HG03442 (cell line): ENCODE measurements around the gene HIF1AN.
"Not testable (repeated sequence)": the region's sequence is repeated elsewhere in the genome, so short reads cannot be mapped to it uniquely, and the experiment has no call there.

Experiments used
- ATAC-seq: cut with Tn5 transposase; IDR thresholded peaks from one replicate; pipeline ENCODE4 v1.9.1; 2021; ENCODE audit warnings: mild to moderate bottlenecking, moderate library complexity; ENCODE audit not compliant: unreplicated experiment

The HIF1AN gene

DNA sequence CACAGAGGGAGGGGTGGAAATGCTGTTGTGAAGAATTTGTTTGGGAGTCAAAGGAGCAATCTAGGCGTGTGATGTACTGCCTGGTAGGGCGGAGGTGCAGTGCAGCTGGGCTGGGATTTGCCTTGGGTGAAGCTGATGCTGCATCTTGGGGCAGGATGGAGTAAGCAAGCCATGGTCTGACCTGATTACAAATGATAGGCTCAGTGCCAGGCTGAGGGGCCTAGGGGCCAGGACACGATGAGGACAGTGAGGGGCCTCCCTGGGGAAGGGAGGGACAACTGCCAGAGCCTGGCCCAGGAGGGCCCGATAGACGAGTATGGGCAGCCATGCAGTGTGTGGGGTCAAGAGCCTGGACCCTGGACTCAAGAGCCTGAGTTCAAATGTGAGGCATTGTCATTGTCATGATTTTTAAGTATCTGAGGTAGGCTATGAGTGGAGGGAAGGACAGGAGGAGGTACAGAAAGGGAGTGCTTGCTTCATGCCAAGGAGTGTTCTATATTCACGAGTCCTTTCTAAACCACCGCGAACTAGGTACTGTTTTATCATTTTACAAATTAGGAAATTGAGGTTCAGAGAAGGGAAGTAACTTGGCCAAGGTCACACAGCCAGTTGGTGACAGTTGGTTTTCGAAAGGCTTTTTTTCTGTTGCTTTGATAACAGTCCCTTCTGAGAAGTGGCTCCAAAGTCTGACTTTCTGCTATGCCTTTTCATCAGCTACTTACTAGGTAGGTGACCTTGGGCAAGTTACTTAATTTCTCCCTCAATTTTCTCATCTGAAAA lies 29.7 kb downstream of the HIF1AN start:
- ATAC-seq = no peak

DNA sequence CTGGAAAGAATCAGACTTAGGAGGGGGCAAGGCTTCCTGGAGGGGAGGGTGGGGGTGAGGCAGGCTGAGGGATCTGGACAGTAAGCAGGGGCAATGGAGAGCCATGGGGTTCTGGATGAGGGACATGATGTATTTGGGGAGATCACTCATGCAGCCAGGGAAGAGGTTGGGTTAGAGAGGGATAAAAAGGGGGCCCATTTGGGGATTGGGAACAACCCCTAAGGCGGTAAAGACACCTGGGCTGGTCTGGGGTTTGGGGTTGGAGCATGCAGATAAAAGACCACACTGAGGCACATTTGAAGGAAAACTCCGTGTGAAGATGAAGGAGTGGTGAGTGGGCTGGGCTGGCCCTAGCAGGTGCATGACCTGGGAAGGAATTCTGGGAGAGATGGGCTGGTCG lies 30.8 kb downstream of the HIF1AN start:
- ATAC-seq = no peak

DNA sequence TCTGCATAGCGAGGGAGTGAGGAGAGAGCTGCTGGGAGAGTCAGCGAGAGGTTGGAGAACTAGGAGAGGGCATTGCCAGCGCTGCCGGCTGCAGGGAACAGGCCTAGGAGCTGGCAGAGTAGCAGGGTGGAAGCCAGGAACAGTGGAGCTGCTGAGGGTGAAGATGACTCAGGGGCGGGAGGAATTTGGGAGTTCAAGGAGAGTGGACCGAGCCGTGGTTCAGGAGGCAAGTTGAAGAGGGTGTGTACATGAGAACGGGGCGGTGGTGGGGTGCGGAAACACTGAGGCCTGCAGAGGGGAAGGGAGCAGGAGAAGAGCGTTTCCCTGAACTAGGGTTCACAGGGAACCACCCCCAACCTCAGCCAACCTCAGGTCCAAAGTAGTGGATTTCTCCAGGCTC lies 31.5 kb downstream of the HIF1AN start:
- no peak for ATAC-seq

- no peak for ATAC-seq
These were observed 32.1 kb downstream of the HIF1AN start for GRCh38 chr10:100567826-100568225.

DNA sequence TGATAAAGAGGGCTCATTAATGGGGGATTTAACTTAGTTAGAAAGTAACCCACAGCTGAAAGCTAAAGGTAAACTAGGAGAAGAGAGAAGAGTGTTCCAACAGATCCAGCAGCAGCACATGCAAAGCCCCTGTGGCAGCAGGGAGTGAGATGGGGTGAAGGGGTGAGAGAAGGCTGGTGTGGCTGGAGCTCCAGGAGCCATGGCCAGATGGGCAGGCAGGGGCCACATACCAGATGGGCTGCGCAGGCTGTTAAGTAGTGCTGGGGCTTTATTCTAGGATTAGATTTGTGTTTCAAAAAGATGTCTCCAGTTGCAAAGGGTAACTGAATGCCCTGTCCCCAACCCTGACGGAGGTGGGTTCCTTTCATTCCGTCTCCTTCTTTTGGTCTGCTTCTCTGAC lies 33.2 kb downstream of the HIF1AN start:
- ATAC-seq = no peak

DNA sequence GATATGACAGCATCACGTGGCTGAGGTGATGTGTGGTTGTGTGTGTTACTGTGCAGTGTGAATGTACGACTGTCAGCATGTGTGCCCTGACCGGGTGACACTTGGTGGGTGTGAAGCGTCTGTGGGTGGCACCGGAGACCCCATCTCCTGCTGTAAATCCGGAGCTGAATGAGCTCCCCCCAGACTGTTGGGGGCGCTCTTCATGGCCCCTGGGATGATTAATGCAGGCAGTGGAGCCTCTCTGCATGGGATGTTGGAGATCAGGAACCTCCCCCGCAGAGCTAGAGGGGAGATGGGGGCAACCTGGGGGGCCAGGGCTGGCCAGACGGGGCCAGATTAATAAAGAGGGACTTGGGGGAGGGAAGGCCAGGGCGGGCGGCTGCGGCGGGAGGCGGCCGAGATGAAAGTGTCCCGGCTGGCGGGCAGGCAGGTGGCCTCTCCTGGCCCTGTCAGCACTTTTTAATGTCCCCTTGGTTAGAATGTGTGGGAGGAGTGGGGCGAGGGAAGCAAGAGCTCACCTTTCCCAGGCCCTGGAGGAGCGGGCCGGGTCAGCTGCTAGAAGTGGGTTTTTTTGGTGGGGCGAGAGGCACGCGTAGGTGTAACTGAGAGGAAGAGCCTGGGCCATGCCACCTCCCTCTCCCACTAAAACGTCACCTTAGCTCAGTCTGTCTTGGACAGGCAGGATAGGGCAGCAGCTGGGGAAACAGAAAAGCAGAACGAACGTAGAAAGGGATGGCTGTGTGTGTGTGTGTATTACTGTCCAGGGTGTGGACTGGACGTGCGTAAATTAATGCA lies 34.1 kb downstream of the HIF1AN start:
- ATAC-seq = no peak

DNA sequence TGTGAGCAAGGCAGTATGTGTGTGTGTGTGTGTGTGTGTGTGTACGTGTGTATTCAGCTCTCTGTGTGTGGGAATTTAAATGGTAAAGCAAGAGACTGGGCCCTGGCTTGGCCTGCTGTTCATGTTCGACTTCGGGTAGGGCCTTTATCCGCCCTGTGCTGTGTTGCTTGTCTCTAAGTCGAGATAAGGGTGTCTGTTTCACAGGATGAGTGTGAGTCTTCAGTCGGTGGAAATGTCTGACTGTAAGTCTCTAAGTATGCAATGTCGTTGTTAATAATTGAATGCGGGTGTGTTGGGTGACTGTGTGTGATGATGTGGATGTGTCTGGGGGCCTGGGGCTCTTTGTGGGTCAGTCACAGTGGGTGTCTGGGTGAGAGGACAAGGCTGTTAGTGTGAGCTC lies 34.8 kb downstream of the HIF1AN start:
- no peak for ATAC-seq

- no peak for ATAC-seq
These were observed 35.5 kb downstream of the HIF1AN start for GRCh38 chr10:100571084-100571856.

- ATAC-seq = not testable (repeated sequence)
These were observed 39.4 kb downstream of the HIF1AN start for GRCh38 chr10:100575146-100575545.

DNA sequence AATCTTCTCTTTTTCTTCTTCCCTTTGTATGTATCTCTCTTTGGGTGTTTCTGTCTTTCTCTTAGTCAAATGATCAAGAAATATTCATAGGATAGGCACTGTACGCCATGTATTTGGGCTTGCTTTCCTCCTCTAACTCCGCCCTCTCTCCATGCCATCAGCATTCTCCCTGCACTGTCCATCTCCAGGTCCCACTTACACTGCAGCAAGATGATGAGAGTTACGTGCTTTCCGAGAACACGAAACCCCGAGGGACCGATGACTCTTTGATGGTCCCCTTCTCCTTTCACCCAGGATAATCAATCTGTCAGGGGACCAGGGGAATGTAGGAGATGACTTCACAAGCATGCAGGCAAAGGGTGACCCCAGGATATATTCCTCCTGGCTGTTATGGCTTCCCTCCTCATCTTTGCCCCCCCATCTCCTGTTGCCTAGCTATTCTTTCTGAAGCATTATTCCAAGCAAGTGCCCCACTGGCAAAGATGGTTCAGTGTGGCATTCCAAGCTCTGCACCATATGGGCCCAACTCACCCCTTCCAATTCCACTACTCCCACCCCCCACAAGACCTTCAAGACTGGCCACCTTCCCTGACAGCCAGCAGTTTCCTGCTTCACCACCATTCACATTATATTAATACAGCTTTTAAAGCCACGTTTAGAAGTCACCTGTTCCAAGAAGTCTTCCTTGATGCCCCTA lies 40.0 kb downstream of the HIF1AN start:
- ATAC-seq = no peak

GRCh38 chr10:100576282-100576635 lies 40.5 kb downstream of the HIF1AN start:
- ATAC-seq = no peak

- no peak for ATAC-seq
These were observed 43.7 kb downstream of the HIF1AN start for GRCh38 chr10:100579261-100580090.

- ATAC-seq = no peak
These were observed 51.2 kb downstream of the HIF1AN start for GRCh38 chr10:100586959-100587358.

GRCh38 chr10:100598166-100598565 lies 62.4 kb downstream of the HIF1AN start:
- no peak for ATAC-seq

GRCh38 chr10:100600218-100600617 lies 64.5 kb downstream of the HIF1AN start:
- no peak for ATAC-seq

- no peak for ATAC-seq
These were observed 71.7 kb downstream of the HIF1AN start for GRCh38 chr10:100607439-100607838.
